ENCODE data around the gene GMDS. TPM values are rescaled to one million over a fixed set of nuclear protein-coding genes. Genes with fewer than 3 reads are reported as not detected.
A peak's percentile ranks its signal among the peaks of the same experiment; 100 is the strongest.

GMDS gene
- total RNA-seq, 2 experiments from 2014 or later, result 33.2 to 33.5 TPM

DNA sequence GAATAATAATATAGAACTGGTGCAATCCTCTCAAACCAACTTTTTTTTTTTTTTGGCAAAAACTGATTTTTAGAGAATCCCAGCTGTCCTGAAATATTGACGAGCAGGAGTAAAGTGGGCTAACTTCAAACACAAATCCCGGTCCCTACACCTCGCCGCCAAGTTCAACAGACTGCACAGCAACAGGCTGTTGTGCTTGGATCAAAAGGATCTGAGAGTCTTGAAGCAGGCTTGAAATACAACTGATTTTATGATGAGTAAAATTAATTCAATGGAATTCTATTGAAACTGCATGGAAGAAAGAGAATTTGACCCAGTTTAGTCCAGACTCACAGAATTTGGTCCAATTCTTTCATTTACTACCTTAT, 463.6 kb downstream of the GMDS start:
- Mint-ChIP-seq H3K27ac (no peak overlapping the region), H3K4me1 (peaks cover 3% of the 10 kb centered on the region)

DNA sequence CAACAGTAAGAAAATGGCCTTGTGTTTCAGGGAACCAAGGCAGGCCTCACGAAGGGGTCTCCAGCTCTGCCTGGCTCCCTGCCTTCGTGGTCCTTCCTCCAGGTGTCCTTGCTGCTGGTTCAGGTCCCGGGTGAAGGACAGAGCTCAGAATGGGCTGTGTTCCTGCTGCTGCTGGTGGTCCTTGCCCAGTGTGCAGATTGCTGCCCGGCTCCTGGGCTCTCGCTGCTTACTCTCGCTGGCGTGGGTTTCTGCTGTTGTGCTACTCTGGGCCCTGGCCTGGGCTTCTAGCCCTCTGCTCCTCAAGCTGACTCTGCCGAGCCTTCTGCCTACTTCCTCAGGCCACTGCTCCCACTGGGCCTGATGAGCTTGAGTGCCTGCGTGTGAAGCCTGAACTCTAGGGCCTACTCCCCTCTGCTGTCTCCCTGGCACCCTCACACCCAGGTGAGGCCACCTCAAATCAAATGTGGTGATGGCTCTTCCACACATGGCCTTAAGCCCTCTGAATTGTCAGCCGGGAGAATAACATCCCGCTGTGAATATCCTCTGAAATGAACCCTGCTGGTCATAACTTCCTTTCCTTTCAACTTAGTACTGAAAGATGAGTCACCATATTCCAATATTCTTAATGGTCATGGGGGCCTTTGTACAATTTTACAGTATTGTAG, 464.1 kb downstream of the GMDS start:
- Mint-ChIP-seq H3K27me3 (no peaks in the 10 kb centered on the region), H3K4me3 (no peak overlapping the region), H3K36me3 (ENCODE audit: low read depth) (no peaks in the 10 kb centered on the region), H3K27ac (no peak overlapping the region), H3K4me1 (no peaks in the 10 kb centered on the region), H3K9me3 (ENCODE audit: low read depth) (no peaks in the 10 kb centered on the region)
- ChIA-PET POLR2A (no interaction called here), CTCF (no interaction called here)
- intact Hi-C loops (cut with DNase I, micrococcal nuclease), result no loop called here
- ATAC-seq (no peak), DNase-seq (no peak)

More for the DNA sequence above, 463.6 kb downstream of the GMDS start:
- no peaks in the 10 kb centered on the region for H3K9me3 Mint-ChIP-seq (ENCODE audit: low read depth)
- POLR2A ChIA-PET, result no interaction called here
- H3K27me3 Mint-ChIP-seq, result no peaks in the 10 kb centered on the region
- DNase-seq, result no peak
- no peak overlapping the region for H3K4me3 Mint-ChIP-seq
- CTCF ChIA-PET, result no interaction called here
- H3K36me3 Mint-ChIP-seq (ENCODE audit: low read depth), result no peaks in the 10 kb centered on the region
- no peak for ATAC-seq
- intact Hi-C loops (cut with DNase I, micrococcal nuclease), result no loop called here

DNA sequence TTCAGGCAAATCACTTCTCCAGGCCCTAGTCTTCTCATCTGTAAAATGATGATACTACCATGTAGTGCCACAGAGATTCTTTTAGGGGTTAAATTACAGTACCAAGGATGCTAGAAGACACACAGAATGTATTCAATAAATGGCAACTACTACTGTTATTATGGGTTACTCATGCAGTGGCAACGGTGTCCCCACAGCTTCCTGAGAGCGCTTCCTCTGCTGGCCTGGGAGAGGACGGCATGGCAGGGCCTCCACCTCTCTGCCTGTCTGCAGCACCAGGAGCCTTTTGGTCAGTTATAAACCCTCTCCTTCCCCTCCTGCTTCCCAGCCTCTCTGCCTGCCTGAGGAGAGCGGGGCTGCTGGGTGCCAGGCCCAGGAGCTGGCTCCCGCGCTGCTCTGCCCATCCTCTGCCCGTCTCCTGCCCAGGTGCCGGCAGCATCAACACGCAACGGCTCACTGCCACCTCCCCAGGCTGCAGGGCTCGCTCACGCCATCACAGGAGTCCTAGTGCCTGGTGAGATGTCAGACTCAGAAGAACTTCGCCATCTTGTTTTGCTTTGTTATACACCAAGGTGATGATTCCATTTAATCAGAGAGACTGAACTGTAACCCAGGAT, 465.0 kb downstream of the GMDS start:
- no peak for DNase-seq
- Mint-ChIP-seq H3K4me1 (peaks cover 2% of the 10 kb centered on the region), H3K27ac (no peak overlapping the region), H3K4me3 (no peak overlapping the region), H3K36me3 (ENCODE audit: low read depth) (no peaks in the 10 kb centered on the region), H3K27me3 (no peaks in the 10 kb centered on the region), H3K9me3 (ENCODE audit: low read depth) (no peaks in the 10 kb centered on the region)
- ATAC-seq, result no peak
- ChIA-PET CTCF (no interaction called here), POLR2A (no interaction called here)
- intact Hi-C loops (cut with DNase I, micrococcal nuclease), result no loop called here

DNA sequence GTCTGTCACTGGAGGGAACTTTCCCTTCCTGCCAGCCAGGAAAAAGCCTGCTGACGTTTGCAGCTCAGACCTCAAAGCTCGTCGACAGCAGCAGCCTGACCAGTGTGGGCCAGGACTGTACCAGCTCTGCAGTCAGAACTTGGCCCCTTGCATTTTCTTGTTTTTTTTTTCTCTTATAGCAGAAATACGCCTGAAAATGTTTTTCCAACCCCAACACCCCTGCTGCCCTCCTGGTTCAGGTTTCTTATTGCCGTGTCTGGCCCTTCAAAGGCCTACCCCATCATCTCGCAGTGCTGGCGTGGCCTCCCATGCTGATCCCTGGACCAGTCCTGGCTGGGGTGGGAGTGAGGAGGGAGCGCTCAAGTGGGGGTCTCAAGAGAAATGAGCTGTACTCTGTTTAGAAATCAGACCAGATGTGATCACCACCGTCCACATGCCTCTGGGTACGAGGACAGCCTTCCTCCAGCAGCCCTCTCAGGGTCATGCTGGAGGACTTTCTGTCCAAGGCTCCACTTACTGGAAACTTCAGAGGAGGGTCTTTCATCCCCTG, 466.6 kb downstream of the GMDS start:
- ATAC-seq (no peak), DNase-seq (no peak)
- no peaks in the 10 kb centered on the region for H3K9me3 Mint-ChIP-seq (ENCODE audit: low read depth)
- no peak overlapping the region for H3K27ac Mint-ChIP-seq
- POLR2A ChIA-PET, result no interaction called here
- CTCF ChIA-PET, result interaction anchor here (1.3 kb wide), 1 partner anchor 21 kb away, joined by 3 read pairs; no protein-coding TSS in a partner anchor
- no peaks in the 10 kb centered on the region for H3K27me3 Mint-ChIP-seq
- no peaks in the 10 kb centered on the region for H3K36me3 Mint-ChIP-seq (ENCODE audit: low read depth)
- intact Hi-C loops (cut with DNase I, micrococcal nuclease), result loop anchor here in 1 of 2 experiments (10.0 kb wide), 1 partner anchor 1234 kb away; no protein-coding TSS in a partner anchor
- H3K4me1 Mint-ChIP-seq, result peaks cover 16% of the 10 kb centered on the region
- no peak overlapping the region for H3K4me3 Mint-ChIP-seq

DNA sequence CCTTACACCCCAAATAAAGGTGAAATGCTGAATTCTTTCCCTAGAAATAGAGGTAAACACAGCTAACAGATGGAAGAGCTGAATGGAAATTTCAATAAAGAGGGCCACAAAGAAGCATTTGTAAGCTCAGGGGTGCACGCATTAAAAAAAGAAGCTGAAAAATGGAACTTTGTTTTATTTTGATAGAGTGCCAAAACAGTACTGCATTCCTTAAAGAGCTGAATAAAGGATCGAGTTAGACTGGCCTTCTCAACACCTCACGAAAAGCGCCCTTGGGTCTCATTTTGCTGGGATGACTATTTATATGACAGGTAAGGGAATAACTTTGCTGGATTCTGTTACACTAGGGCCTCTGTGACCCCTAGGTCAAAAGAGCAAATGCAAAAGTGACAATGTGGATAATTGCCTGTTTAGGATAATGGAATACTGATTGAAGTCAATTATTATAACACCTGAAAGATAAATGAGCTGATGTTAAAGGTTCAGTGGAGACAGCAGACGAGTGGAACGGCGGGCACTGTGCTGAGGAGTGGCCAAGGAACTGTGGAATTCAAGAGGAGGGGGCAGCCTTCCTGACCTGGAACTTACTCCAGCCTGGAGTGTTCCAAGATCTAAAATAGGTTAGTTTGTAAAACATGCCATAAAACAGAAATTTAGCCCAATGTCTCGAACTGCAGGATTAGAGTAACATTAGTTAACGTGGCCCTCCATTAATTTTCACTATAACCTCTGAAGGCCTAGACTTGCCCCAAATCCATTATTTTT, 467.3 kb downstream of the GMDS start:
- Mint-ChIP-seq H3K36me3 (ENCODE audit: low read depth) (no peaks in the 10 kb centered on the region), H3K4me1 (peaks cover 23% of the 10 kb centered on the region), H3K27me3 (no peaks in the 10 kb centered on the region), H3K9me3 (ENCODE audit: low read depth) (no peaks in the 10 kb centered on the region), H3K4me3 (no peak overlapping the region), H3K27ac (no peak overlapping the region)
- CTCF ChIA-PET, result interaction anchor here (1.3 kb wide), 1 partner anchor 22 kb away, joined by 3 read pairs; no protein-coding TSS in a partner anchor
- POLR2A ChIA-PET, result no interaction called here
- DNase-seq (no peak), ATAC-seq (no peak)
- intact Hi-C loops (cut with DNase I, micrococcal nuclease), result loop anchor here in 1 of 2 experiments (10.0 kb wide), 1 partner anchor 1233 kb away; no protein-coding TSS in a partner anchor

DNA sequence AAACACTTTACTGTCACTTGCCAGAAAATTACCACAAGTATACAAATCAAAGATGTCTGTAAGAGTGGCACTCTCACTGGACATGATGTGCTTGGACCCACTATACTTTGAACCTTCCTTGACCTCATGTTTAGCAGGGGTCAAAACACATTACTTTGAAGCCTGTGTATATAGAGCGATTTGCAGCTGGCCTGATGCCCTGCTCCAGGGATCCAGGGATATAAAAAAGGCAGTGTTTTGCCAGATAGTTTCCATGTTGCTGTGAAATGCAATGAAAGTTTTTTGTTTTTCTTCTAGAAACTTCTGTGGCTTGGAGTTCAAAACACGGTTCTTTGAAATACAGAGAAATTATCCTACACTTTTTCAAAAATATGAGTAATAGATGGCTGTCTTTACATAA, 470.0 kb downstream of the GMDS start:
- H3K27me3 Mint-ChIP-seq, result no peaks in the 10 kb centered on the region
- ATAC-seq, result no peak
- POLR2A ChIA-PET, result no interaction called here

DNA sequence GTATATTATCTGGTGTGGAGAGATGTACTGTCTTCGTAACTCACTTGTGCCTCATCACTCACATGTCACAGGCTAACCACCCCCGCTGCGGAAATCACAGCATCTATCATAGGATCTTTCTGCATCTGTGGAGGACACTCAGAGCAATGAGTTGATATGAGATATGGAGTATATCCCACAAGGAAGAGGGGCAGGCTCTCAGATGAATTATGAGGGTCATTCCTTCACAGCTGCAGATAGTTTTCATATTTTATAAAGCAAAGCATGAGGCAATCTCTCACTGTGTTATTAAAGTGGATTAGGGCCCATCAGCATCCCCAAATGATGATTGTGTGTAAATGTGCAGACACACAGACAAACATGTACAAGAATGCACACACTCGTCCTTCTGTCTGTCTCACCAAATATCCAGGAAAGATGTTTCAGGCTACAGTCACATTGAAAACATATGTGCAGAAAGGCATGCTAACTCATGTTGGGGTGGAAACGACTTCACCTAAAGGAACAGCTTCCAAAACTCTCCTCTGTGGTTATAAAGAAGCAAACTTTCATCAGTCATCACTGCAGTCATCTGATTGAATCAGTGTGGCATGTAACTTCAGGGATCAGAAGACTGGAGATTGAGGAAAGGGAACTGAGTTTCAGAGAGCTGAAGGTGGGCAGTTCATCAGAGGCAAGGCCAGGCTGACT, 471.0 kb downstream of the GMDS start:
- ChIA-PET POLR2A (no interaction called here), CTCF (no interaction called here)
- no peak overlapping the region for H3K4me3 Mint-ChIP-seq
- H3K9me3 Mint-ChIP-seq (ENCODE audit: low read depth), result no peaks in the 10 kb centered on the region
- H3K27me3 Mint-ChIP-seq, result no peaks in the 10 kb centered on the region
- H3K27ac Mint-ChIP-seq, result no peak overlapping the region
- H3K4me1 Mint-ChIP-seq, result peaks cover 53% of the 10 kb centered on the region
- DNase-seq (no peak), ATAC-seq (no peak)
- intact Hi-C loops (cut with DNase I, micrococcal nuclease), result loop anchor here in 1 of 2 experiments (5.0 to 10.0 kb wide), 2 partner anchors 167 to 1230 kb away; partner anchors contain the start of gene FOXC1
- no peaks in the 10 kb centered on the region for H3K36me3 Mint-ChIP-seq (ENCODE audit: low read depth)

More for the DNA sequence above, 470.0 kb downstream of the GMDS start:
- Mint-ChIP-seq H3K4me1 (peaks cover 45% of the 10 kb centered on the region), H3K4me3 (no peak overlapping the region), H3K27ac (no peak overlapping the region), H3K36me3 (ENCODE audit: low read depth) (no peaks in the 10 kb centered on the region), H3K9me3 (ENCODE audit: low read depth) (no peaks in the 10 kb centered on the region)
- intact Hi-C loops (cut with DNase I, micrococcal nuclease), result loop anchor here in 1 of 2 experiments (10.0 kb wide), 1 partner anchor 1231 kb away; no protein-coding TSS in a partner anchor
- CTCF ChIA-PET, result no interaction called here
- DNase-seq, result no peak

DNA sequence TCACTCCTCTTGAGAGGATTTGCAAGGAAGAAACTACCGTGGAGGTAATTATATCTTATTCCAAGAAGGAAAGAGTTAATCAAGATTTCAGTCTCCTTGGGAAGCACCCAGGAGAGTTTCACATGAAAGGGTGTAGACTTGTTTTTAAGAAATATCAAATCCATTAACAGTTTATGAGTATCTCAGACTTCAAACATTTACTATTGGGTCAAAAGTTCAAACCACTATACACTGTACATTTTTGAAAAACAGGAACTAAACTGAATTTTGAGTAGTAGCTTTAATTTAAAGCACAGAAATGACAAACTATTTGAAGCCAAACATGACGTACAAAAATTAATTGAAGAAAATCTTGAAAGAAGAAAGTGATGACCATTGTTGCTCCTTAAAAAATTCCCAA, 471.7 kb downstream of the GMDS start:
- ATAC-seq (no peak), DNase-seq (no peak)
- POLR2A ChIA-PET, result no interaction called here
- Mint-ChIP-seq H3K4me1 (peaks cover 55% of the 10 kb centered on the region), H3K27me3 (no peaks in the 10 kb centered on the region), H3K27ac (no peak overlapping the region), H3K36me3 (ENCODE audit: low read depth) (no peaks in the 10 kb centered on the region), H3K4me3 (no peak overlapping the region), H3K9me3 (ENCODE audit: low read depth) (no peaks in the 10 kb centered on the region)
- intact Hi-C loops (cut with DNase I, micrococcal nuclease), result loop anchor here in 1 of 2 experiments (5.0 to 10.0 kb wide), 2 partner anchors 166 to 1229 kb away; partner anchors contain the start of gene FOXC1
- CTCF ChIA-PET, result no interaction called here

DNA sequence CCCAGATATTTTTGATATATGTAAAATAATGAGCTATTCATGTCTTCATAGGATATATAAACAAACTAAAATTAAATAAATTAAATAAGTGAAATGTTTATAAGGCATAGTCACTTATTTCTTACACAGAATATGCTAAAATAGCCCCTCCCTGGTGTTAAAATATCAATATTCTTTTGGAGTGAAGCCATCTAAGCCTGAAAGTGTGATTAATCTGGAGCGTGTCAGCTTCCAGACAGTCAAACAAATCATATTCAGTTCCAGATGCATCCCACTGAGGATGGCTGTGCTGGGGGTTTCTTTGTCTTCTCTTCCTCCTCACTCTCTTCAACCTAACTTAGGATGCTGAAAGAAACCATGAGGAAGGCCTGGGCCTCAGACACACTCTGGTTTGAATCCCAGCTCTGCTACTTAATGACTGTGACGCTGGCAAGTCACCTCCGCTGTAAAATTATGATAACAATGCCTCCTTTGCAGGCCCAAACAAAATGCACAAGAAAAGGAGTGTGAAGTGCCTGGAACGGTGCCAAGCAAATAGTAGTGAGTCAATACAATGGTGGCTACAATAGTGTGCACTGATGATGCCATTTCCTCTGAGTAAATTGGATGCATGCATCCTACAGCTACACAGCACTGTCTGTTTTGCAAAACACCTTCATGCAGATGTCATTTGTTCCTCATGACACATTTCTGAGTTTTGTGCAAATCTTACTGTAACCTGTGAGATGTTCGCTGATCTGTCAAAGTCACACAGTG, 474.3 kb downstream of the GMDS start:
- peak; percentile 94 for ATAC-seq
- POLR2A ChIA-PET, result interaction anchor here (0.6 kb wide), 1 partner anchor 340 kb away, joined by 4 read pairs; no protein-coding TSS in a partner anchor

DNA sequence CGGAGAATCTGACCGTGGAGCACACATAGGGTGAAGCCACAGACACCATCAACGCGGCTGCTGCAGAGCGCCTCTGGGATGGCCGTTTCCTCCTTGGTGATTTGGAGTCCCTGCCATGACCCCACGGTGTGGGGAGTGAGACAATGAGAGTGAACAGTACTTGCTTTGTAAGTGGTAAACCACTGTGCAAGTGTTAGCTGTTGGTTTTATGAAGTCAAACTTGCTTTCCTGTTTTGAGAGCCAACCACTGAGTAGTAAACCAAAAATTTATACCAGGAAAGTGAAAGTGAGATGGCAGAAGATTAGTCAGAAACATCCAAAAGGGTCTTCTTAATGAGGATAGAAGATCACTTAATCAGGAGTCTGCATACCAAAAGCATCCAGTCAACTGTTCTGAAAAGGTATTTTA, 475.0 kb downstream of the GMDS start:
- ChIA-PET CTCF (no interaction called here), POLR2A (interaction anchor here (0.6 kb wide), 1 partner anchor 242 kb away, joined by 4 read pairs; no protein-coding TSS in a partner anchor)
- H3K36me3 Mint-ChIP-seq (ENCODE audit: low read depth), result no peaks in the 10 kb centered on the region
- intact Hi-C loops (cut with DNase I, micrococcal nuclease), result loop anchor here (2.0 to 10.0 kb wide), 4 partner anchors 163 to 1226 kb away; partner anchors contain the start of genes FOXC1 (in 1 of the 2) and GMDS (in 1 of the 2)
- no peaks in the 10 kb centered on the region for H3K27me3 Mint-ChIP-seq
- peak overlapping the region; percentile 77 for H3K27ac Mint-ChIP-seq
- peak; percentile 69 for DNase-seq
- peak; percentile 81 for ATAC-seq
- H3K4me3 Mint-ChIP-seq, result peak overlapping the region; percentile 35
- no peaks in the 10 kb centered on the region for H3K9me3 Mint-ChIP-seq (ENCODE audit: low read depth)
- H3K4me1 Mint-ChIP-seq, result peaks cover 54% of the 10 kb centered on the region

More for the DNA sequence above, 474.3 kb downstream of the GMDS start:
- intact Hi-C loops (cut with DNase I, micrococcal nuclease), result loop anchor here (1.0 to 10.0 kb wide), 6 partner anchors 15 to 1226 kb away; partner anchors contain the start of genes FOXC1 (in 1 of the 2) and GMDS (in 1 of the 2)
- peaks cover 55% of the 10 kb centered on the region for H3K4me1 Mint-ChIP-seq
- H3K27ac Mint-ChIP-seq, result peak overlapping the region; percentile 85
- peak; percentile 79 for DNase-seq
- no peaks in the 10 kb centered on the region for H3K27me3 Mint-ChIP-seq
- CTCF ChIA-PET, result interaction anchor here (0.9 kb wide), 1 partner anchor 333 kb away, joined by 3 read pairs; no protein-coding TSS in a partner anchor
- no peaks in the 10 kb centered on the region for H3K9me3 Mint-ChIP-seq (ENCODE audit: low read depth)
- H3K36me3 Mint-ChIP-seq (ENCODE audit: low read depth), result no peaks in the 10 kb centered on the region
- no peak overlapping the region for H3K4me3 Mint-ChIP-seq
